Spleen (tissue), 7 donors: ENCODE results near the gene ZNF184.

Source experiments
- CTCF ChIP-seq, 11 experiments: fragments of 200-600 bp in 7 of 11; fragments of 450-650 bp in 4 of 11; sonication (generic) in 4 of 11; IDR thresholded peaks in 8 of 11; conservative IDR thresholded peaks in 3 of 11; 1 replicate in 7 of 11; 2 replicates in 4 of 11; pipeline versions ENCODE4 v1.4.0 to v1.8.0; 2016 to 2021; ENCODE audit warnings: antibody characterized with exemption in 11 of 11, inconsistent platforms in 4 of 11, mild to moderate bottlenecking in 1 of 11
- POLR2A ChIP-seq, 3 donors: fragments of 450-650 bp; IDR thresholded peaks; one replicate each; pipeline ENCODE4 v1.5.1; 2017; ENCODE audit warnings: antibody characterized with exemption in 3 of 3, mild to moderate bottlenecking in 1 of 3
- POLR2AphosphoS5 ChIP-seq, 3 donors: sonication (generic); formaldehyde crosslinking; IDR thresholded peaks; one replicate each; pipeline ENCODE4 v1.5.1; 2017; ENCODE audit warnings: antibody characterized with exemption in 3 of 3
- donor health status: DM: no; HTN: no; CAD: no; lungs with moderate emphysema.
- donor health status: DM: no; HTN: no; CAD: no.
- donor health status: DM: no; HTN: no; CAD: no.

- TF ChIP-seq CTCF (IDR thresholded peaks at IDR 0.05 in 8 of 11, conservative IDR thresholded peaks at IDR 0.05 in 3 of 11) = no peak
- TF ChIP-seq POLR2A (IDR thresholded peaks at IDR 0.05) = no peak
- no peak for TF ChIP-seq POLR2AphosphoS5 (IDR thresholded peaks at IDR 0.05)
Measured at GRCh38 chr6:27451660-27452390, 21.1 kb downstream of the ZNF184 start.
